HG03196 (cell line): ENCODE data around the gene FAM20C.

ENCODE experiments used
- ATAC-seq: cut with Tn5 transposase; IDR thresholded peaks from one replicate; pipeline ENCODE4 v1.9.1; 2021; ENCODE audit not compliant: unreplicated experiment

Gene FAM20C

GRCh38 chr7:266851-267840 lies 74.8 kb downstream of the FAM20C start:
- no peak for ATAC-seq

- ATAC-seq, result no peak
These were observed 76.6 kb downstream of the FAM20C start for GRCh38 chr7:268991-269390.

GRCh38 chr7:269721-270120 lies 77.3 kb downstream of the FAM20C start:
- no peak for ATAC-seq

GRCh38 chr7:270351-270983 lies 78.1 kb downstream of the FAM20C start:
- no peak for ATAC-seq

GRCh38 chr7:271266-272107 lies 79.1 kb downstream of the FAM20C start:
- ATAC-seq, result no peak

- no peak for ATAC-seq
These were observed 79.8 kb downstream of the FAM20C start for GRCh38 chr7:272108-272615.

GRCh38 chr7:272631-273030 lies 80.3 kb downstream of the FAM20C start:
- no peak for ATAC-seq

- no peak for ATAC-seq
These were observed 81.0 kb downstream of the FAM20C start for GRCh38 chr7:273327-273726.

- ATAC-seq, result no peak
These were observed 81.9 kb downstream of the FAM20C start for GRCh38 chr7:274266-274665.

GRCh38 chr7:276230-276835 lies 84.0 kb downstream of the FAM20C start:
- ATAC-seq, result no peak

- ATAC-seq, result no peak
These were observed 84.9 kb downstream of the FAM20C start for GRCh38 chr7:277228-277627.

- no peak for ATAC-seq
These were observed 85.7 kb downstream of the FAM20C start for GRCh38 chr7:278081-278480.

GRCh38 chr7:279821-280220 lies 87.5 kb downstream of the FAM20C start:
- no peak for ATAC-seq

GRCh38 chr7:280461-280860 lies 88.1 kb downstream of the FAM20C start:
- ATAC-seq, result no peak

GRCh38 chr7:281637-282036 lies 89.3 kb downstream of the FAM20C start:
- no peak for ATAC-seq

GRCh38 chr7:282621-283020 lies 90.2 kb downstream of the FAM20C start:
- ATAC-seq, result no peak

GRCh38 chr7:284762-285722 lies 92.7 kb downstream of the FAM20C start:
- no peak for ATAC-seq

GRCh38 chr7:285731-286130 lies 93.4 kb downstream of the FAM20C start:
- no peak for ATAC-seq

- no peak for ATAC-seq
These were observed 93.9 kb downstream of the FAM20C start for GRCh38 chr7:286266-286665.

GRCh38 chr7:288671-289101 lies 96.3 kb downstream of the FAM20C start:
- no peak for ATAC-seq
